ENCODE measurements around the gene LECT2.

The LECT2 gene

DNA sequence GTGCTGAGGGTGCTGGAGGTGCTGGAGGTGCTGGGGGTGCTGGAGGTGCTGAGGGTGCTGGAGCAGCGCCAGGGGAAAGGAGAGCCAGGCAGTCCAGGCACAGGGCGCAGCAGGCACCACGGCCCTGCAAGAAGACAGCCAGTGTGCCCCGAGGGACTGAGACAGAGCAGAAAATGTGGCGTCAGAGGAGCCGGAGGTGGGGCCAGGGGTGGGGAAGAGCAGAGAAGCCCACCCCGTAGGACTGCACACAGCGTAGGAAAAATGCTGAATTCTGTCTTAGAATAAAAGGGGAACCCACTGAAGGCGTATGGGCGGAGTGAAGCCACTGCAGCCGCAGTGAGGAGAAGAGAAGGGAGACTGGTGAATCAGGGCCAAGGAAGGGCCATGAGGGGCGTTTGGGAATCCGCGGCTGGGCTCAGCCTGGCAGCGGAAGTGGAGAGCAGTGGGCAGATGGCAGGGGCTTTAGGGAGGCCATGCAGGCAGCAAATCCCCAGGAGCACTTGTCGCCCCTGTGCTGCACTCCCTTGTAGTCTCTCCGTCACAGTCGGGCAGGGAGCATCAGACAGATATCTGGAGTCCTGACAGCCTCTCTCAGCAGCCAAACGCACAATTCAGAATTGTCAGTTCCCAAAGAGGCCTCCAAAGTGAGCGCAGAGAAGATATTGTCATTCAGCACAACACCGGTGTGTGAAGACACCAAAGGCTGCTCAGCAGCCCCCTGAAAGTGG is 35.9 kb upstream of the LECT2 start:
- TF ChIP-seq ZFX (IDR thresholded peaks at IDR 0.05; ENCODE audit: borderline replicate concordance) (no peak), CTCF (IDR thresholded peaks at IDR 0.05) (no peak)

GRCh38 chr5:135989686-135990085 is 34.9 kb upstream of the LECT2 start:
- no peak overlapping the region for H3K27ac ChIP-seq
- no peak for TF ChIP-seq CTCF (IDR thresholded peaks at IDR 0.05)
- TF ChIP-seq ZFX (IDR thresholded peaks at IDR 0.05; ENCODE audit: borderline replicate concordance), result no peak

More for the DNA sequence above, 35.9 kb upstream of the LECT2 start:
- H3K27ac ChIP-seq, result no peak overlapping the region

DNA sequence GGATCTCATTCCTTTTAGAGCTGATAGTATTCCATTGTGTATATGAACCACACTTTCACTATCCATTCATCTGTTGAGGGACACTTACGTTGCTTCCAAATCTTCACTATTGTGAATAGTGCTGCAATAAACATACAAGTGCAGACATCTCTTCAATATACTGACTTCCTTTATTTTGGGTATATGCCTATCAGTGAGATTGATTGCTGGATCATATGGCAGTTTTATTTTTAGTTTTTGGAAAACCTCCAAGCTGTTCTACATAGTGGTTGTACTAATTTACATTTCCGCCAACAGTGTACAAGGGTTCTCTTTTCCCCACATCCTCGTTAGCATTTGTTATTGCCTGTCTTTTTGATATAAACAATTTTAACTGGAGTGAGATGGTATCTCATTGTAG is 33.8 kb upstream of the LECT2 start:
- TF ChIP-seq CTCF (IDR thresholded peaks at IDR 0.05) (no peak), ZFX (IDR thresholded peaks at IDR 0.05; ENCODE audit: borderline replicate concordance) (no peak)
- no peak overlapping the region for H3K27ac ChIP-seq

DNA sequence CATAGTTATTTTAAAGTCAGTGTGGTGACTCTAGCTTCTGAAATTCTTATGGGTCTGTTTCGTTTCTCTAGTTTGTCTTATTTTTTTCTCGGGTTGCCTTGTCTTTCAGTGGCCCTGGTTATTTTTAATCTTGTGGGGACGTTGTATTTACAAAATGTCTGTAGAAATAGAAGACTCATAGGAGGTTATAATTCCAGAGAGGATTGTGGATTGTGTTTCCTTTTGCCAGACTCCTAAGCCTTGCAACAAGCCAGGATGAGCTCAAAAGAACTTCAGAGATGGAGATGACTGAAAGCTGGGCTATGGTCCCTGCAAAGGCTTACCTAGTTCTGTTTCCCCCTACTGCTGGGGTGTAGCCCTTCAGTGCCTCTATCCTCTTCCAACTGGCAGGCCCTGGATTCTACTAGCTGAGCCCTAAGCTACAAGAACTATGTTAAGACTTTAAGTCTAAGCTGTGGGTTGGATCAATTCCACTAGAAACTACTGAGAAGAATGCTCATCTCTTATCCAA is 32.2 kb upstream of the LECT2 start:
- TF ChIP-seq CTCF (IDR thresholded peaks at IDR 0.05) (no peak), ZFX (IDR thresholded peaks at IDR 0.05; ENCODE audit: borderline replicate concordance) (no peak)
- H3K27ac ChIP-seq, result no peak overlapping the region

DNA sequence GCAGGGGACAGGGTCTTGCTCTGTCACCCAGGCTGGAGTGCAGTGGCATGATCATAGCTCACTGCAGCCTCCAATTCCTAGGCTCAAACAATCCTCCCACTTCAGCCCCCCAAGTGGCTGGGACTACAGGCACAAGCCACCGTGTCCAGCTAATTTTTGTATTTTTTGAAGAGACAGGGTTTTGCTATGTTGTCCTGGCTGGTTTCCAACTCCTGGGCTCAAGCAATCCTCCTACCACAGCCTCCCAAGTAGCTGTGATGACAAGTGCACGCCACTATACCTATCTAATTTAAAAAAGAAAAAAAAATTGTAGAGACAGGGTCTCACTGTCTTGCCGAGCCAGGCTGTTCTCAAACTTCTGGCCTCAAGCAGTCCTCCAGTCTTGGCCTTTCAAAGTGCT is 31.6 kb upstream of the LECT2 start:
- no peak overlapping the region for H3K27ac ChIP-seq
- TF ChIP-seq ZFX (IDR thresholded peaks at IDR 0.05; ENCODE audit: borderline replicate concordance), result no peak
- TF ChIP-seq CTCF (IDR thresholded peaks at IDR 0.05), result no peak

GRCh38 chr5:135985951-135986350 is 31.2 kb upstream of the LECT2 start:
- no peak for TF ChIP-seq CTCF (IDR thresholded peaks at IDR 0.05)
- no peak for TF ChIP-seq ZFX (IDR thresholded peaks at IDR 0.05; ENCODE audit: borderline replicate concordance)
- H3K27ac ChIP-seq, result no peak overlapping the region

GRCh38 chr5:135980620-135981019 is 25.8 kb upstream of the LECT2 start:
- H3K27ac ChIP-seq, result no peak overlapping the region
- TF ChIP-seq ZFX (IDR thresholded peaks at IDR 0.05; ENCODE audit: borderline replicate concordance), result no peak
- no peak for TF ChIP-seq CTCF (IDR thresholded peaks at IDR 0.05)

All from 22Rv1 (cell line).